Cardiac muscle cell (in vitro differentiated cells and primary cell): ENCODE measurements around the gene NPR2. TPM values are rescaled to one million over a fixed set of nuclear protein-coding genes. Genes with fewer than 3 reads are reported as not detected.

Source experiments
- DNase-seq, 2 donors: peaks; one replicate each; pipeline versions ENCODE4 v3.0.0 to v3.0.0-alpha.2; 2010 to 2017; ENCODE audit warnings: low read depth in 1 of 2, low spot score in 1 of 2
- H3K27ac ChIP-seq: fragments of 200-600 bp; sonication (generic); 2 replicates; pipeline ENCODE4 v1.5.1; 2016
- H3K27me3 ChIP-seq: fragments of 200-600 bp; sonication (generic); 2 replicates; pipeline ENCODE4 v1.6.0; 2016; ENCODE audit warnings: control low read depth
- H3K36me3 ChIP-seq: fragments of 200-600 bp; sonication (generic); 2 replicates; pipeline ENCODE4 v1.5.1; 2016; ENCODE audit warnings: control low read depth
- H3K4me1 ChIP-seq: fragments of 200-600 bp; sonication (generic); 2 replicates; pipeline ENCODE4 v1.8.1; 2017; ENCODE audit warnings: low read depth, mild to moderate bottlenecking, mixed run types
- H3K4me3 ChIP-seq: fragments of 200-600 bp; sonication (generic); 2 replicates; pipeline ENCODE4 v1.5.1; 2016; ENCODE audit warnings: mild to moderate bottlenecking
- H3K9me3 ChIP-seq: fragments of 200-600 bp; sonication (generic); 2 replicates; pipeline ENCODE4 v1.5.1; 2017; ENCODE audit warnings: low read depth, mild to moderate bottlenecking, control low read depth
- polyA plus RNA-seq: library from polyadenylated mRNA; unstranded; fragments of >200 nt; fragmentation: Nextera tagmentation; extraction: Ambion mirVana; gene quantifications from 2 replicates; pipeline ENCODE4 v1.2.1, GENCODE V29; 2016
- total RNA-seq: library from RNA; depleted of rRNA; stranded (reverse); fragments of >200 nt; gene quantifications from 2 replicates; pipeline ENCODE4 v1.2.3, GENCODE V29; 2016
- TF ChIP-seq, protein P1 (sequence below): IDR thresholded peaks from 2 replicates; pipeline ENCODE4 v1.5.1; 2012; ENCODE audit warnings: low read depth, mild to moderate bottlenecking, low read length

Gene NPR2
- total and polyA plus RNA-seq, 2 experiments from 2014 or later, result 12.6 to 13.2 TPM

DNA sequence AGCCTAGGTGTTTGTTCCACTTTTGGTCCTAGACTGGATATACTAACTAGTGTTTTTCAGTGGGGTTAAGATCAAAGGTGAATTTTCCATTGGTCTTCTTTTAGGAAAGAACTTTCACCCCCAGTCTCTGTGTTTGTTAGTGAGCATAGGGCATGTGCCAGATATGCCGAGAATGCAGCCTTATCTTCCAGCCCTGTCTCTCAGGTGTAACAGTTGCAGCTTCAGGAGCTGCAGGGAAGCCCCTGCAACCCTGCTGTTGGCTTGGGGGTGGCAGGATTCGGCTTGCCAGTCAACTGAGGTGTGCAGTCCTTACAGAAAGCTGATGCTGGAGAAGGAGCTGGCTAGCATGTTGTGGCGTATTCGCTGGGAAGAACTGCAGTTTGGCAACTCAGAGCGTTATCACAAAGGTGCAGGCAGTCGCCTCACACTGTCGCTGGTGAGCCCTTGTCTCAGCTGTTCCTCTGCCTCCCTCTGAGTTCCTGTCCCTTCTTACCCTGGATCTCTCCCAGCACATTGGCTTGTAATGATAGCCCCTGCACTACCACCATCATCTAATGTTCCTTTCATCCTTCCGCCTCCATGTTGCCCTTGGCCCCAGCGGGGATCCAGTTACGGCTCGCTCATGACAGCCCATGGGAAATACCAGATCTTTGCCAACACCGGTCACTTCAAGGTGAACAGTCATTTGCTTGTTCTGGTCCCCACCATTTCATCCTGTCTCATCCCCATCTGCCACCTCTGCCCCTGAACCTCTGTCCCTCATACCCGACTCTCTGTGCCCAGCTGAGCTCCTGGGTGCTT lies 10.1 kb downstream of the NPR2 start:
- Histone ChIP-seq H3K36me3 (peaks cover 7% of the 10 kb centered on the region), H3K27ac (no peak overlapping the region), H3K4me1 (no peaks in the 10 kb centered on the region), H3K27me3 (no peaks in the 10 kb centered on the region), H3K9me3 (no peaks in the 10 kb centered on the region), H3K4me3 (no peak overlapping the region)
- DNase-seq, result no peak
- TF ChIP-seq, protein P1, sequence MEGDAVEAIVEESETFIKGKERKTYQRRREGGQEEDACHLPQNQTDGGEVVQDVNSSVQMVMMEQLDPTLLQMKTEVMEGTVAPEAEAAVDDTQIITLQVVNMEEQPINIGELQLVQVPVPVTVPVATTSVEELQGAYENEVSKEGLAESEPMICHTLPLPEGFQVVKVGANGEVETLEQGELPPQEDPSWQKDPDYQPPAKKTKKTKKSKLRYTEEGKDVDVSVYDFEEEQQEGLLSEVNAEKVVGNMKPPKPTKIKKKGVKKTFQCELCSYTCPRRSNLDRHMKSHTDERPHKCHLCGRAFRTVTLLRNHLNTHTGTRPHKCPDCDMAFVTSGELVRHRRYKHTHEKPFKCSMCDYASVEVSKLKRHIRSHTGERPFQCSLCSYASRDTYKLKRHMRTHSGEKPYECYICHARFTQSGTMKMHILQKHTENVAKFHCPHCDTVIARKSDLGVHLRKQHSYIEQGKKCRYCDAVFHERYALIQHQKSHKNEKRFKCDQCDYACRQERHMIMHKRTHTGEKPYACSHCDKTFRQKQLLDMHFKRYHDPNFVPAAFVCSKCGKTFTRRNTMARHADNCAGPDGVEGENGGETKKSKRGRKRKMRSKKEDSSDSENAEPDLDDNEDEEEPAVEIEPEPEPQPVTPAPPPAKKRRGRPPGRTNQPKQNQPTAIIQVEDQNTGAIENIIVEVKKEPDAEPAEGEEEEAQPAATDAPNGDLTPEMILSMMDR, result no peak

- Histone ChIP-seq H3K36me3 (peaks cover 12% of the 10 kb centered on the region), H3K9me3 (no peaks in the 10 kb centered on the region), H3K27me3 (no peaks in the 10 kb centered on the region), H3K4me3 (no peak overlapping the region), H3K27ac (no peak overlapping the region), H3K4me1 (peaks cover 3% of the 10 kb centered on the region)
- TF ChIP-seq, protein P1, result no peak
- no peak for DNase-seq
These were observed 14.7 kb downstream of the NPR2 start for GRCh38 chr9:35806101-35806500.

DNA sequence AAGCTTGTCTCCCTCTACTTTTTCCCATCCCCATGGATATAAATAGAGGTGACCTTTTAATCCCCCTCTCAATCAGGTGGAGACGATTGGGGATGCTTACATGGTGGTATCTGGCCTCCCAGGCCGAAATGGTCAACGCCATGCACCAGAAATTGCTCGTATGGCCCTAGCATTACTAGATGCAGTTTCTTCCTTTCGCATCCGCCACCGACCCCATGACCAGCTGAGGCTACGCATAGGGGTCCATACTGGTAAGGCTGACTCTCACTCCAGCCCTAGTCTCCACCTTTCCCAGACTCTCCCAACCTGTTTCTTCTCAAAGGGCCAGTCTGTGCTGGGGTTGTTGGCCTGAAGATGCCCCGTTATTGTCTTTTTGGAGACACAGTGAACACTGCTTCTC lies 17.0 kb downstream of the NPR2 start:
- no peak for DNase-seq
- Histone ChIP-seq H3K27ac (no peak overlapping the region), H3K27me3 (no peaks in the 10 kb centered on the region), H3K36me3 (peaks cover 5% of the 10 kb centered on the region), H3K9me3 (no peaks in the 10 kb centered on the region), H3K4me3 (no peak overlapping the region), H3K4me1 (peaks cover 10% of the 10 kb centered on the region)
- TF ChIP-seq, protein P1, result no peak

- no peaks in the 10 kb centered on the region for H3K9me3 ChIP-seq
- H3K27me3 ChIP-seq, result no peaks in the 10 kb centered on the region
- H3K27ac ChIP-seq, result no peak overlapping the region
- no peak for DNase-seq
- H3K4me1 ChIP-seq, result peaks cover 18% of the 10 kb centered on the region
- peaks cover 5% of the 10 kb centered on the region for H3K36me3 ChIP-seq
- TF ChIP-seq, protein P1, result no peak
- H3K4me3 ChIP-seq, result no peak overlapping the region
These were observed 18.7 kb downstream of the NPR2 start for GRCh38 chr9:35810122-35810521.

- Histone ChIP-seq H3K4me3 (peak overlapping the region; percentile 27), H3K36me3 (peaks cover 5% of the 10 kb centered on the region), H3K4me1 (peaks cover 18% of the 10 kb centered on the region), H3K27ac (no peak overlapping the region), H3K9me3 (no peaks in the 10 kb centered on the region), H3K27me3 (no peaks in the 10 kb centered on the region)
- DNase-seq, result peak in 1 of 2 donors; percentile 57
- TF ChIP-seq, protein P1, result no peak
These were observed 20.1 kb downstream of the NPR2 start for GRCh38 chr9:35811381-35812024.
